ENCODE data around the gene CAPN1.
A peak's percentile ranks its signal among the peaks of the same experiment; 100 is the strongest.
"Not testable (repeated sequence)": the region's sequence is repeated elsewhere in the genome, so short reads cannot be mapped to it uniquely, and the experiment has no call there.

Gene CAPN1

DNA sequence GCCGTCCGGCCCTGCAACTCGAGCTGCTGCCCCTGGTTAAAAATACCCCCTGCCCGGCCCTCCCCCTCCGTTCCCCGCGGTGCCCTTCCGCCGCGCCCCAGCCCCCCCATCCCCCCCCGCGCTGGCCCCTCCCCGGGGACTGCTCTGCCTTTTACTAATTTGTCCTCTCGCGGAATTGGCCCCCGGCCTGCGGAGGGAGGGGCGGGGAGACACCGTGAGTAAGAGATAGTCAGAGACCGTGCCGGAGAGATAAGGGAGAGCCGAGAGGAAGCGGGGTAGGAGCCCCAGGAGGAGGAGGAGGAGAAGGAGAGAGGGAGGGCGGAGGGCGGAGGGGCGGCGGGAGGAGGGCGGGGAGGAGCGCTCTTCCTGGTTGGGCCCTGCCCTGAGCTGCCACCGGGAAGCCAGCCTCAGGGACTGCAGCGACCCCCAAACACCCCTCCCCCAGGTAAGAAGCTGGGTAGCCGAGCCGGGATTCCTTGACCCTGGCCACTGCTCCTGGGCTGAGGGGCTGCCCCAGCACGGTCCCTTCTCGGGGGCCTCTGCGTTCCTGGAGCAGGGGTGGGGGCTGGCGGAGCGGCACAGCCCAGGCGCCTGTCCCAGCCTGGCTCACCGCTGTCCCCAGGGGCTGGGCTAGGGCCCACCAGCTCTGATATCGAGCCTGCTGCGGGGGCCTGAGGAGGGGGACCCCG lies at the start of gene CAPN1:
TSS of gene CAPN1 (plus strand) at position 360 of the 689 bp plus-strand sequence. CDS start 774 bp downstream, outside the sequence.
- DNase-seq: peak; percentile 85

DNA sequence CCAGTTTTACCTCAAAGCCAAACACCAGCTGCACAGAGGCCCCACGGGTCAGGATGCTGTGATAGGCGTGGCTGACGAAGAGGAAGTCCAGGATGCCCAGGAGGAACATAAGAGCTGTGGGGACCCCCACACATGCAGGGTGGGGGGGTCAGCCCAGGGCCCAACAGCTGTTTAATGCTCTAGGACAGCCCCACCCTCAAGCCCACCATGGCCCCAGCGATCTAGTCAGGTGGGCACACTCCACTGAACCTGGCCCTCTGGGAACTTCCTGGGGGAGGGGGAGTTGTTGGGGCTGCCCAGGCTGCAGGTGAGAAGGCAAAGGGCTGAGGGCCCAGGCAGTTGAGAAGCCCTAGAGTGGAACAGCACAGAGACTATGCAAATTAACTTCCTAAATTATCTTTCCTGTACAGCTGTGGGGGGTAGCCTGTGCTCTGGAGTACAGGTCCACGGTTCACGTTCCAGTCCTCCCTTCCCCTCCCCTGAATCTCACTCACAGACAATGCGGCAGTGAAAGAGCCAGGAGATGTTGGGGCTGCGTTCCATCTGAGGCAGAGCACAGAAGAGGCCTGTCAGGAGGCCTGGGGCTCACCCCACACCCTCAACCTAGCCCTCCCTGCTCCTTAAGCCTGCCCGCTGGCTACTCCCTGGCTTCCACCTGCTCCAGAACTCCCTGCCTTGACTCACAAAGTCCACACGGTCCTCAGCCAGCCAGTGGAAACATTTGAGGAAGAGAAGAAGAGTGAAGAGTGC lies 49.3 kb upstream of the CAPN1 start:
- no peak for DNase-seq

DNA sequence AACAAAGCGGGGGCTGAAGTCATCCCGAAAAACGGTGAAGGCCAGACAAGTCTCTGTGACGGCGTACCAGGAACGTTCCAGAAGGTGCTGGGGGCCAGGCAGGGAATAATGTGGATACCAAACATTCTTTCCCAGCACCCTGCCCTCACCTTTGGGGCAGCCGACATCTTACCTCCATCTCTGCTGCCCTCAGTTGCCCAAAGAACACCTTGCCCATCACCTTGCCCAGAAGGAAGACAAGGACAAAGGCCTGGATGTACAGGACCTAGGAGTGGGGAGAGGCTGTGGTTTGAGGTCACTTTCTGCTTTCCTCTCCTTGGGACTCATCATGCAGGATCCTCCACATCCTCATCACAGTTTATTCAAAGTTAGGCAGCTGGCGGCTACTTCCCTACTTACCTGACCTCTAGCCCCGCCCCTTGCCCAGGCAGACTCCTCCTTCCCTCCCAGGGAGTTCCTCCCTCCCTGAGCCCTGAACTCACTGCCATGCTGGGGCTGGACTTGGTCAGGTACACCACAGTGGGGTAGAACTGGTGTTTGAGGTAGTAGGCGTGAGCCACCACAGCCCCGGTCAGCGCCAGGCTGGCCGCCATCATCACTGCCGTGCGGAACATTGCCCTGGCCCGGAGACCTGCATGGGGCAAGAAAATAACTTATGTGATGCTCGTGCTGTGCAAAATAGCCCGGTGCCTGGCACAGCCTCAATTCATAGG lies 48.6 kb upstream of the CAPN1 start:
- peak; percentile 85 for DNase-seq

DNA sequence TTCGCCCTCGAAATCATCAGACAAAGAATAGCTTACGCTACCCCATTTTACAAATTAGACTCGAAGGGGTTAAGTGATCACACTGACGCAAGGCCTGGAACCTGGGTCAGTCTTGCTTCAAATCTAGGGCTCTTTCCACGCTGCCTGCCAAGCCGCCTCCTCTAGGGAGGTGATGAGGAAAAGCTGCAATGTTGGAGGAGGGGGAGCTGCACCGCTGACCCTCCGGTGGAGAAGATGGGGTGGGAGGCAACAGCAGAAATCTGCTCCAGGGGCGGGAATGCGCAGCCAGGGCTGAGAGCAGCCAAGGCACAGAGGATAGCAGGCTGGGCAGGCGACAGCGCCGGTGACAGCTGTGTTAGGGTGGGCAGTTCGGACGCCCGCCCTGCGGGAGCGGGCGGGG lies 48.0 kb upstream of the CAPN1 start:
- no peak for DNase-seq

- DNase-seq: peak; percentile 94
Observed at GRCh38 chr11:65134240-65134951, 47.3 kb upstream of the CAPN1 start, which contains the start of gene SYVN1. SYVN1 (minus strand) TSS chr11:65134519; CDS start chr11:65133601, 918 bp downstream.

GRCh38 chr11:65134952-65135632 lies 46.6 kb upstream of the CAPN1 start:
- DNase-seq: peak; percentile 85

DNA sequence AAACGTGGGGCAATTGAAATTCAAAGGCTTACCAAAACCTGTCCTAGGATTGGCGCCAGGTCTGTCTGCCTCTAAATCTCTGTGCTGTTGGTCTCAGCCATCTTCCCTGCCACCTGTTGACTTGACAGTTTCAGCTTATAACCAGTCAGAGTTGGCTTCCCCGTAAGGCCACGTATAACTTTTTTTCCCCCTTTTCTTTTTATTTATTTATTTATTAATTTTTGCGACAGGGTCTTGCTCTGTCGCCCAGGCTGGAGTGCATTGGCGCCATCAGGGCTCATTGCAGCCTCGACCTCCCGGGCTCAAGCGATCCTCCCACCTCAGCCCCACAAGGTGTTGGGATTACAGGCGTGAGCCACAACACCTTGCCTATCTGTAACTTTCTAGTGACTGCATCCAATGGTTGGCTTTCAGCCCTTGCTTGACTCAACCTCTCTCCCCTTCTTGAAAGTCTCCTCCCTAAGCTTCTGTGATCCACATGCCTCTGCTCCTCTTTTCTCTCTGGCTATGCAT lies 46.0 kb upstream of the CAPN1 start:
- DNase-seq: peak; percentile 18

DNA sequence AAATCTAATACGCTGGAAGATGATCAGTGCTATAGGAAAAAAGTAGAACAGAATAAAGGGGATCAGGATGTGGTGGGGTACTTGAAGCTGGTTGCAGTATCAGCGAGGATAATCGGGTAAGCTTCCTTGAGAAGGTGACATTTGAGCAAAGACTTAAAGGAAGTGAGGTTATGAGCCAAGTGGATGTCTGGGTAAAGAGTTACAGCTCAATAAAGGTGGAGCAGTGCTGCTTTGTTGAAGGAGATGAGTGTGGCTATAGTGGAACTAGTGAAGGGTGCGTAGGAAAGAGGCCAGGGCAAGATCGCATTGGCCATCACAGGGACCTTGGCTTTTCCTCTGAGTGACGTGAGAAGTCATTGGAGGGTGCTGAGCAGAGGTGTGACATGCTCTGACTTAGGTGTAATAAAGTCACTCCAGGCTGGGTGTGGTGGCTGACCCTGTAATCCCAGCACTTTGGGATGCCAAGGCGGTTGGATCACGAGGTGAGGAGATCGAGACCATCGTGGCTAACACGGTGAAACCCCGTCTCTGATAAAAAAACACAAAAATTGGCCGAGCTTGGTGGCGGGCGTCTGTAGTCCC lies 45.1 kb upstream of the CAPN1 start:
- DNase-seq: no peak

GRCh38 chr11:65141896-65142494 lies 39.7 kb upstream of the CAPN1 start:
- DNase-seq: no peak

DNA sequence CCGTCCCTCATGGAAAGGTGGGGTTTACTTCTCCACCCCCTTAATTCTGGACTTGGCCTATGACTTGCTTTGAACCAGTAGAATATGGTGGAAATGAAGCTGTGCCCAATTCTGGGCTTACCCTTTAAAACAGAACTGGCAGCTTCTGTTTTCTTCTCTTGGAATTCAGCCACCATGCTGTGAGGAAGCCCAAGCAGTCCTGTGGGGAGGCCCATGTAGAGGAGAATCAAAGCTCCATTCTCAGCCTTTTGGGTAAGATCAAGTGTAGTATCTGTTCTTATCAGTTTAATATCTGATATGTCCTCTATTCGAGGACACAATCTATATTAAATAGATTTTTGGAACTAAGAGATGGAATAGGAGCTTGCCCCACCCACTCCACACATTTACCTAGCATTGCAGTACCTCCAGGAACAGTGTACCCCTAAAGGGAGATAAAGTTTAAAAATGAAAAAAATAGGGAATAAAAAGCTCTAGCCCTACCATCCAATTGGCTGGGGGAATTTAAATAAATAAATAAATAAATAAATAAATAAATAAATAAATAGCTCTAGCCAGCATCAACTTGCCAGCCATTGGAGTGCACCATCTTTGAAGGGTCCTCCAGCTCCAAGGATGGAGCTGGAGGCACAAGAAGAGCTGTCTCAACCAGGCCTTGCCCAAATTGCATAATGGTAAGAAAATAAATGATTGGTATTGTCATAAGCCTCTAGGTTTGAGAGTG lies 34.2 kb upstream of the CAPN1 start:
- DNase-seq: no peak

- DNase-seq: no peak
Observed at GRCh38 chr11:65148657-65149056, 33.1 kb upstream of the CAPN1 start.

- not testable (repeated sequence) for DNase-seq
Observed at GRCh38 chr11:65150131-65150508, 31.6 kb upstream of the CAPN1 start.

GRCh38 chr11:65150509-65151299 lies 31.0 kb upstream of the CAPN1 start:
- DNase-seq: peak; percentile 71

GRCh38 chr11:65151331-65151899 lies 30.3 kb upstream of the CAPN1 start:
- DNase-seq: no peak

DNA sequence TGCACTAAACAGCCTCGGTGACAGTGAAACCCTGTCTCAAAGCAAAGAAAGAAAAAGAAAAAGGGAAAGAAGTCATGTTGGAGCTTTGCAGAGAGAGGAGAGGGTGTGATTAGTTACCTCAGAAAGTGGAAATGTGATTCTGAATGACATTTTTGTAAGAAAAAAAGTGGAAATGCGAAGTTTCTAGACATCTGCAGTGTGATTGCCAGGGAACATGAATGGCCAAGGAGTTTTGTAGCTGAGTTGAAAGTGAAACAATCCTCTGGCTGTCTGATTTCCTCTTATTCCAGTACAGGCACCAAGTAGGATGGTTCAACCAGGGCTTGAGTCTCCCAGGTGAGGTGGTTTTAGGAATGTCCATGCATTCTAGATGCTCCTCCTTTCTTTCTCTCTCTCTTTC lies 29.6 kb upstream of the CAPN1 start:
- no peak for DNase-seq

DNA sequence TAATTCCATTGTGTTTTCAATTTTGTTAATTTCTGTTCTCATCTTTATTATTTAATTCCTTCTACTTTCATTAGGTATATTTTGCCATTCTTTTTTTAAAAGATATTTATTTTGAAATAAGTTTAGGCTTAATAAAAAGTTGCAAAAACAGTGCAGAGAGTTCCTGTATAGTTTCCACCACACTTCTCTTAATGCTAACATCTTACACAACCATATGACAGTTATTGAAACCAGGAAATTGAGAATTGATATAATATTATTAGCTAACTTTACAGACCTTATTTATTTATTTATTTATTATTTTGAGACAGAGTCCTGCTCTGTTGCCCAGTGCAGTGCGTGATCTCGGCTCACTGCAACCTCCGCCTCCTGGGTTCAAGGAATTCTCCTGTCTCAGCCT lies 25.5 kb upstream of the CAPN1 start:
- DNase-seq: no peak

DNA sequence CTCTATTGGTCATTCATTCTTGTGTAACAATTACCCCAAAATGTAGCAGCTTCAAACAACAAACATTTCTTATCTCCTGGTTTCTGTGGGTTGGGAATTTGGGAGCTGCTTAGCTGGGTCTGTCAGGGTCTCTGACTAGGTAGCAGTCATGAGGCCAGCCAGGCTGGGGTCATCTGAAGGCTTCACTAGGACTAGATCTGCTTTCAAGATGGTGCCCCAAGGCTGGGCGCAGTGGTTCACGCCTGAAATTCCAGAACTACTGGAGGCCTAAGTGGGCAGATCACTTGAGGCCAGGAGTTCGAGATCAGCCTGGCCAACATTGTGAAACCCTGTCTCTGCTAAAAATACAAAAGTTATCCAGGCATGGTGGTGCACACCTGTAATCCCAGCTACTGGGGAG lies 24.8 kb upstream of the CAPN1 start:
- no peak for DNase-seq

GRCh38 chr11:65157336-65157735 lies 24.4 kb upstream of the CAPN1 start:
- DNase-seq: no peak

DNA sequence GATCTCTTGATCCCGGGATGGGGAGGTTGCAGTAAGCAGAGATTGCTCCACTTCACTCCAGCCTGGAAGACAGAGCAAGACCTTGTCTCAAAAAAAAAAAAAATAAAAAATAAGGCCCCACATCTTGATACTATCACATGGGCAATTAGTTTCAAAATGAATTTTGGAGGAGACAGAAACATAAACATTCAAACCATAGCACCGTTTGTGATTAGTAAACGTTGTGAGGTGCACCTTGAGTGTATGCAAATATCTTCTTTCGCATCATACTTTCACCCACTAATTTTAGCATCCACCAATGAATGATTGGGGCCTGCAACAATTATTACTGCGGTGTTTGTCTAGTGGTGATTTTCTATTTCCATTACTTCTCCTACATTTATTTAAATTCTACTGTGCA lies 22.7 kb upstream of the CAPN1 start:
- no peak for DNase-seq

DNA sequence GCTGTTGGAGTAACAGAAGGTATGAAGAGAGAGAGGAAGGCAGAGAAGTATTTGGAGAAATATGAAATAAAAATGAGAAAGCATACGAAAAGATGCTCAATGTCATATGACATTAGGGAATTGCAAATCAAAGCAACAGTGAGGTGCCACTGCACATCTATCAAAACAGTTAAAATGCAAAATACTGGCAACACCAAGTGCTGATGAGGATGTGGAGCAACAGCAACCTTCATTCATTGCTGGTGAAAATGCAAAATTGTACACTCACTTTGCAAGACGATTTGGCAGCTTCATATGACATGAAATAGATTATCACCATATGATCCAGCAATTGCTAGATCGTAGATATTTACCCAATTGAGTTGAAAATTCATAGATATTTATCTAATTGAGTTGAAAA lies 21.1 kb upstream of the CAPN1 start:
- DNase-seq: no peak

All from activated CD4-positive, alpha-beta T cell treated with anti-CD3 and anti-CD28 coated beads for 48 hours (primary cell).